Stomach (tissue), 19 donors: ENCODE measurements around the gene UBE2L5. TPM values are rescaled to one million over a fixed set of nuclear protein-coding genes. Genes with fewer than 3 reads are reported as not detected.
A peak's percentile ranks its signal among the peaks of the same experiment; 100 is the strongest.

Experiments
- DNase-seq, 2 donors: peaks; one replicate each; pipeline versions ENCODE4 v3.0.0 to v3.0.0-alpha.2; 2013 to 2019
- H3K27ac ChIP-seq, 5 donors: fragments of 200-600 bp in 4 of 5; sonication (generic) in 4 of 5; one replicate each; pipeline ENCODE4 v1.5.1; 2013 to 2019; ENCODE audit warnings: mild to moderate bottlenecking in 1 of 5, moderate library complexity in 1 of 5
- H3K27me3 ChIP-seq, 3 donors: fragments of 200-600 bp; sonication (generic); one replicate each; pipeline ENCODE4 v1.5.1; 2017 to 2019; ENCODE audit warnings: mixed run types in 1 of 3
- H3K36me3 ChIP-seq, 4 donors: fragments of 200-600 bp; sonication (generic); 1 replicate in 3 of 4; 2 replicates in 1 of 4; pipeline ENCODE4 v1.5.1; 2016 to 2019
- H3K4me1 ChIP-seq, 4 donors: fragments of 200-600 bp; sonication (generic); one replicate each; pipeline ENCODE4 v1.5.1; 2016 to 2019
- H3K4me3 ChIP-seq, 4 donors: fragments of 200-600 bp; sonication (generic) in 3 of 4; one replicate each; pipeline ENCODE4 v1.5.1; 2016 to 2019; ENCODE audit warnings: mild to moderate bottlenecking in 1 of 4
- H3K9me3 ChIP-seq, 4 donors: fragments of 200-600 bp; sonication (generic); one replicate each; pipeline ENCODE4 v1.5.1; 2016 to 2019
- CTCF ChIP-seq, 7 experiments: fragments of 450-650 bp in 4 of 7; fragments of 200-600 bp in 3 of 7; sonication (generic) in 3 of 7; IDR thresholded peaks; one replicate each; pipeline ENCODE4 v1.5.1; 2016 to 2019; ENCODE audit warnings: antibody characterized with exemption in 7 of 7, control low read depth in 2 of 7, mild to moderate bottlenecking in 1 of 7
- EP300 ChIP-seq: sonication (generic); formaldehyde crosslinking; IDR thresholded peaks from one replicate; pipeline ENCODE4 v1.6.1; 2017; ENCODE audit warnings: antibody characterized with exemption
- POLR2A ChIP-seq, 4 donors: fragments of 450-650 bp; IDR thresholded peaks; one replicate each; pipeline ENCODE4 v1.6.1; 2016; ENCODE audit warnings: antibody characterized with exemption in 4 of 4, control low read depth in 2 of 4, mild to moderate bottlenecking in 1 of 4, moderate library complexity in 1 of 4
- POLR2AphosphoS5 ChIP-seq, 3 donors: sonication (generic); formaldehyde crosslinking; IDR thresholded peaks; one replicate each; pipeline ENCODE4 v1.6.1; 2016; ENCODE audit warnings: antibody characterized with exemption in 3 of 3
- WGBS, 5 donors: extraction: QIAGEN DNeasy Blood & Tissue Kit in 3 of 5; methylation state at CpG; one replicate each; pipeline versions ENCODE4 v1.1.5 to v1.1.7; 2013 to 2018; 5-methylcytosine and 5-hydroxymethylcytosine counted together
- intact Hi-C: fragments of 100-400 bp; cut with DNase I; formaldehyde crosslinking; loops from one replicate; pipeline ENCODE4 v1.15.1; 2023; ENCODE audit warnings: low total_unique reads
- long read RNA-seq, 10 donors: transcript quantifications; one replicate each; lab custom pipeline, GENCODE V29; 2026
- polyA plus RNA-seq, 3 donors: library from polyadenylated mRNA; stranded (reverse); fragments of 200-250 nt; gene quantifications; one replicate each; pipeline ENCODE4 v1.2.3, GENCODE V29; 2013
- total RNA-seq, 5 donors: library from RNA; depleted of rRNA; stranded (reverse); fragments of >200 nt; gene quantifications; one replicate each; pipeline versions ENCODE4 v1.1.0 to v1.2.3, GENCODE V29; 2014 to 2016
- donor health status: healthy with polysubstance abuse.
- donor health status: Bipolar disorder and iron deficiency.
- donor health status: healthy.

Gene UBE2L5
- not detected for total RNA-seq
- polyA plus RNA-seq, result not detected
- long read RNA-seq, donor 1, partial matches to known transcripts, result 0 of 1 reads
- long read RNA-seq, donor 1, other reads (novel, unspliced or antisense), result 0 of 1 reads
- long read RNA-seq, donor 2, result 0 reads
- long read RNA-seq, donor 3, result 0 reads
- long read RNA-seq, donor 4, result 0 reads
- long read RNA-seq, donor 5, result 0 reads
- long read RNA-seq, donor 6, result 0 reads
- long read RNA-seq, donor 7, result 0 reads
- long read RNA-seq, donor 8, result 0 reads
- long read RNA-seq, donor 9, result 0 reads
- long read RNA-seq, donor 10, result 0 reads

- DNase-seq, result peak; percentile 82 to 91
- peak within 1 kb of the TSS; percentile 88 to 97 (median 91) for H3K27ac ChIP-seq
- H3K4me3 ChIP-seq, result peak within 1 kb of the TSS; percentile 53 to 65 (median 56)
- no peaks in the 10 kb centered on the region for H3K27me3 ChIP-seq
- intact Hi-C loops, result no loop called here
- 1 to 2% (median 2%) methylated on average over 39 to 57 of the region's 57 CpGs for WGBS, 5 donors
- H3K9me3 ChIP-seq, result no peaks in the 10 kb centered on the region
- H3K4me1 ChIP-seq, result peaks cover 9 to 20% (median 14%) of the 10 kb centered on the region in 4 donors
- TF ChIP-seq CTCF (IDR thresholded peaks at IDR 0.05) (no peak), POLR2AphosphoS5 (IDR thresholded peaks at IDR 0.05) (peak in 2 of 3 donors; percentile 77 to 84)
- no peaks in the 10 kb centered on the region for H3K36me3 ChIP-seq
These were observed at the start of gene UBE2L5 for GRCh38 chr13:30422054-30422839. Gene UBE2L5 (plus strand): TSS chr13:30422493. CDS start chr13:30427991, 5,498 bp downstream.

DNA sequence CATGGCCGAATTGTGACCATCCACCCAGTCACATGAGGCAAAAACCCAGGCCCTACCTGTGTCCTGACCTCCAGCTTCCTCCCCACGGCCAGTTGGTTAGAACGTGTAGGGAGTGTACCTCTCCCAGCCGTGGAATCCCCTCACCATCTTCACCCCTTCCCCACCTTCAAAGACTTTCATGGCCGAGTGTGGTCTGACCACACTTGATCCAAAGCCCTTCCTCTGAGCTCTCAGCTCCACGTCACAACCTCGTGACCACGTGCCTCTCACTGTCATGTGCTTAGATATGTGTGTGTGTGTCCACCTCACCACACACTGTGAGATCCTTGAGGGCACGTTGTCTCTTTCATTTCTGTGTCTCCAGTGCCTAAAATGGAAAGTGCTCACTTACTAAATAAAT is 48.6 kb upstream of the UBE2L5 start:
- Histone ChIP-seq H3K27me3 (no peaks in the 10 kb centered on the region), H3K27ac (peak overlapping the region in 4 of 5 donors; percentile 8 to 92 (median 22)), H3K9me3 (no peaks in the 10 kb centered on the region), H3K4me1 (peaks cover 6 to 39% (median 19%) of the 10 kb centered on the region in 4 donors), H3K4me3 (no peak overlapping the region), H3K36me3 (no peaks in the 10 kb centered on the region)
- no peak for DNase-seq
- no peak for TF ChIP-seq POLR2A (IDR thresholded peaks at IDR 0.05)
- TF ChIP-seq EP300, result no peak
- no peak for TF ChIP-seq CTCF (IDR thresholded peaks at IDR 0.05)
- TF ChIP-seq POLR2AphosphoS5 (IDR thresholded peaks at IDR 0.05), result no peak
- intact Hi-C loops, result no loop called here
- 59 to 80% (median 76%) methylated on average over 9 of the region's 9 CpGs for WGBS, 5 donors

- H3K4me1 ChIP-seq, result peaks cover 6 to 39% (median 19%) of the 10 kb centered on the region in 4 donors
- no peaks in the 10 kb centered on the region for H3K9me3 ChIP-seq
- H3K27me3 ChIP-seq, result no peaks in the 10 kb centered on the region
- H3K36me3 ChIP-seq, result no peaks in the 10 kb centered on the region
- no peak overlapping the region for H3K4me3 ChIP-seq
- intact Hi-C loops, result no loop called here
- TF ChIP-seq EP300 (no peak), POLR2AphosphoS5 (IDR thresholded peaks at IDR 0.05) (no peak), POLR2A (IDR thresholded peaks at IDR 0.05) (no peak), CTCF (IDR thresholded peaks at IDR 0.05) (no peak)
- H3K27ac ChIP-seq, result peak overlapping the region in 2 of 5 donors; percentile 44 to 72
- 81 to 88% (median 87%) methylated on average over 14 of the region's 14 CpGs for WGBS, 5 donors
- DNase-seq, result no peak
These were observed 46.9 kb upstream of the UBE2L5 start for GRCh38 chr13:30375265-30375835.
